Measurements from ENCODE around the gene OR2J2.
"Not testable (repeated sequence)": the region's sequence is repeated elsewhere in the genome, so short reads cannot be mapped to it uniquely, and the experiment has no call there.

- TF ChIP-seq CTCF (IDR thresholded peaks at IDR 0.05; ENCODE audit: poor library complexity, severe bottlenecking); REST (IDR thresholded peaks at IDR 0.05; ENCODE audit: borderline replicate concordance); EZH2 (IDR thresholded peaks at IDR 0.05; ENCODE audit: borderline replicate concordance, insufficient read depth, low read length, poor library complexity, severe bottlenecking); TAF1 (IDR thresholded peaks at IDR 0.05; ENCODE audit: low read depth): not testable (repeated sequence)
Observed at GRCh38 chr6:29165571-29165970, 5.1 kb upstream of the OR2J2 start.

All from neural cell (in vitro differentiated cells).